ENCODE results near the gene PIAS1. TPM values are rescaled to one million over a fixed set of nuclear protein-coding genes. Genes with fewer than 3 reads are reported as not detected.

PIAS1 gene
- total RNA-seq, 1 experiment from 2014 or later = 25.9 TPM

- ChIA-PET RAD21 (ENCODE audit: low non-redundant PET in 1 of 2, low total read pairs in 2 of 2, uncharacterized antibody in 2 of 2, unreplicated experiment in 2 of 2) (interaction anchor here in 1 of 2 experiments (0.6 kb wide), 1 partner anchor 13 kb away, joined by 3 read pairs; no protein-coding TSS in a partner anchor), CTCF (no interaction called here), POLR2A (no interaction called here)
- peaks cover 3% of the 10 kb centered on the region in 2 experiments; a peak in 1 of 4 replicates for H3K36me3 ChIP-seq (ENCODE audit: control insufficient read depth in 1 of 2, insufficient read depth in 2 of 2, low read length in 2 of 2)
- no TSS peak for BruUV-seq (replicated peaks)
- H2AFZ ChIP-seq (ENCODE audit: low read depth, low read length, poor library complexity, severe bottlenecking) = no peak overlapping the region
- intact Hi-C loops (cut with micrococcal nuclease) = no loop called here
- H3K9me3 ChIP-seq (ENCODE audit: control insufficient read depth in 1 of 2, insufficient read depth in 1 of 2, low read depth in 1 of 2, low read length in 2 of 2) = no peaks in the 10 kb centered on the region
- H3K27me3 ChIP-seq (ENCODE audit: insufficient read depth, low read length) = no peaks in the 10 kb centered on the region
- H3K9me2 ChIP-seq (ENCODE audit: insufficient read depth) = no peaks in the 10 kb centered on the region
- no peak overlapping the region for H3K27ac ChIP-seq (ENCODE audit: low read depth, low read length)
- H3K4me1 ChIP-seq (ENCODE audit: control insufficient read depth in 1 of 2, insufficient read depth in 2 of 2, low read length in 2 of 2) = no peaks in the 10 kb centered on the region
- H3K4me3 ChIP-seq (replicated peaks in 1 of 2; ENCODE audit: low read depth in 1 of 2, low read length in 2 of 2) = no peak overlapping the region
- no peaks in the 10 kb centered on the region for H4K20me1 ChIP-seq (ENCODE audit: insufficient read depth)
- H3K9ac ChIP-seq (ENCODE audit: low read length) = no peak overlapping the region
- no peaks in the 10 kb centered on the region for H3K79me2 ChIP-seq (ENCODE audit: insufficient read depth, low read length)
- ATAC-seq = no peak
- H3K4me2 ChIP-seq (ENCODE audit: low read length) = no peak overlapping the region
- no peak for DNase-seq (ENCODE audit: low read depth, low spot score)
- TF ChIP-seq SRF (IDR thresholded peaks at IDR 0.05; ENCODE audit: low read depth) = no peak
- TF ChIP-seq RAD21 (IDR thresholded peaks at IDR 0.05; ENCODE audit: low read depth) = no peak
- TF ChIP-seq FOSL1 (IDR thresholded peaks at IDR 0.05; ENCODE audit: low read depth) = no peak
- TF ChIP-seq ZNF274 (IDR thresholded peaks at IDR 0.05; ENCODE audit: low read depth, low read length) = no peak
- TF ChIP-seq SP1 (IDR thresholded peaks at IDR 0.05; ENCODE audit: low read depth) = no peak
- no peak for TF ChIP-seq EZH2 (IDR thresholded peaks at IDR 0.05)
- no peak for TF ChIP-seq POLR2A (IDR thresholded peaks at IDR 0.05; ENCODE audit: borderline replicate concordance, extremely low read depth, insufficient read depth, insufficient read length)
Observed at GRCh38 chr15:68149059-68149458, 94.9 kb downstream of the PIAS1 start.

- no peak overlapping the region for H3K9ac ChIP-seq (ENCODE audit: low read length)
- POLR2A ChIA-PET = no interaction called here
- no TSS peak for BruUV-seq (replicated peaks)
- RAD21 ChIA-PET (ENCODE audit: low non-redundant PET in 1 of 2, low total read pairs in 2 of 2, uncharacterized antibody in 2 of 2, unreplicated experiment in 2 of 2) = no interaction called here
- H3K9me3 ChIP-seq (ENCODE audit: control insufficient read depth in 1 of 2, insufficient read depth in 1 of 2, low read depth in 1 of 2, low read length in 2 of 2) = no peaks in the 10 kb centered on the region
- peaks cover 3% of the 10 kb centered on the region in 2 experiments; a peak in 1 of 4 replicates for H3K36me3 ChIP-seq (ENCODE audit: control insufficient read depth in 1 of 2, insufficient read depth in 2 of 2, low read length in 2 of 2)
- no peak overlapping the region for H3K4me2 ChIP-seq (ENCODE audit: low read length)
- H4K20me1 ChIP-seq (ENCODE audit: insufficient read depth) = no peaks in the 10 kb centered on the region
- intact Hi-C loops (cut with micrococcal nuclease) = no loop called here
- no peaks in the 10 kb centered on the region for H3K79me2 ChIP-seq (ENCODE audit: insufficient read depth, low read length)
- H3K27ac ChIP-seq (ENCODE audit: low read depth, low read length) = no peak overlapping the region
- DNase-seq (ENCODE audit: low read depth, low spot score) (no peak), ATAC-seq (no peak)
- no peak for TF ChIP-seq CTCF (IDR thresholded peaks at IDR 0.05 in 2 of 3, conservative IDR thresholded peaks at IDR 0.05 in 1 of 3; ENCODE audit: borderline replicate concordance in 1 of 3, insufficient read depth in 1 of 3, low read depth in 2 of 3, low read length in 2 of 3)
- no peak for TF ChIP-seq CEBPB (IDR thresholded peaks at IDR 0.05; ENCODE audit: low read depth)
- TF ChIP-seq SIN3A (IDR thresholded peaks at IDR 0.05; ENCODE audit: low read depth) = no peak
- TF ChIP-seq SP1 (IDR thresholded peaks at IDR 0.05; ENCODE audit: low read depth) = no peak
- no peak for TF ChIP-seq POLR2A (IDR thresholded peaks at IDR 0.05; ENCODE audit: borderline replicate concordance, extremely low read depth, insufficient read depth, insufficient read length)
- no peak for TF ChIP-seq ZNF274 (IDR thresholded peaks at IDR 0.05; ENCODE audit: low read depth, low read length)
- no peak for TF ChIP-seq TCF7L2 (IDR thresholded peaks at IDR 0.05; ENCODE audit: borderline replicate concordance, extremely low read depth, insufficient read depth, insufficient read length)
- no peak for TF ChIP-seq CBX3 (IDR thresholded peaks at IDR 0.05; ENCODE audit: low read depth)
- no peak for TF ChIP-seq ELF1 (IDR thresholded peaks at IDR 0.05; ENCODE audit: borderline replicate concordance, low read depth)
- TF ChIP-seq EZH2phosphoT487 (IDR thresholded peaks at IDR 0.05; ENCODE audit: borderline replicate concordance) = no peak
- no peak for TF ChIP-seq EZH2 (IDR thresholded peaks at IDR 0.05)
- TF ChIP-seq MAX (IDR thresholded peaks at IDR 0.05) = no peak
- no peak for TF ChIP-seq REST (IDR thresholded peaks at IDR 0.05; ENCODE audit: low read depth)
- TF ChIP-seq SRF (IDR thresholded peaks at IDR 0.05; ENCODE audit: low read depth) = no peak
- H3K4me1 ChIP-seq (ENCODE audit: control insufficient read depth in 1 of 2, insufficient read depth in 2 of 2, low read length in 2 of 2) = no peaks in the 10 kb centered on the region
- no peaks in the 10 kb centered on the region for H3K9me2 ChIP-seq (ENCODE audit: insufficient read depth)
- H3K4me3 ChIP-seq (replicated peaks in 1 of 2; ENCODE audit: low read depth in 1 of 2, low read length in 2 of 2) = no peak overlapping the region
- CTCF ChIA-PET = no interaction called here
- no peaks in the 10 kb centered on the region for H3K27me3 ChIP-seq (ENCODE audit: insufficient read depth, low read length)
- no peak overlapping the region for H2AFZ ChIP-seq (ENCODE audit: low read depth, low read length, poor library complexity, severe bottlenecking)
Observed at GRCh38 chr15:68150187-68150586, 96.1 kb downstream of the PIAS1 start.

All from HCT116 (cell line).